Hepatic stellate cell (primary cell): ENCODE measurements around the gene MTCH2.
"Not testable (repeated sequence)": the region's sequence is repeated elsewhere in the genome, so short reads cannot be mapped to it uniquely, and the experiment has no call there.

ENCODE experiments used
- DNase-seq: peaks from one replicate; pipeline ENCODE4 v3.0.0; 2011; ENCODE audit warnings: low spot score

MTCH2 gene

DNA sequence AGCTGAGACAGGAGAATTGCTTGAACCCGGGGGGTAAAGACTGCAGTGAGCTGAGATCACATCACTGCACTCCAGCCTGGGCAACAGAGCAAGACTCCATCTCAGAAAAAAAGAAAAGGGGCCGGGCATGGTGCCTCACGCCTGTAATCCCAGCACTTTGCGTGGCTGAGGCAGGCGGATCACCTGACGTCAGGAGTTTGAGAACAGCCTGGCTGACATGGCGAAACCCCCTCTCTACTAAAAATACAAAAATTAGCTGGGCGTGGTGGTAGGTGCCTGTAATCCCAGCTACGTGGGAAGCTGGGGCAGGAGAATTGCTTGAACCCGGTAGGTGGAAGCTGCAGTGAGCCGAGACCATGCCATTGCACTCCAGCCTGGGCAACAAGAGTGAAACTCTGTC lies 6.0 kb downstream of the MTCH2 start:
- DNase-seq, result not testable (repeated sequence)

DNA sequence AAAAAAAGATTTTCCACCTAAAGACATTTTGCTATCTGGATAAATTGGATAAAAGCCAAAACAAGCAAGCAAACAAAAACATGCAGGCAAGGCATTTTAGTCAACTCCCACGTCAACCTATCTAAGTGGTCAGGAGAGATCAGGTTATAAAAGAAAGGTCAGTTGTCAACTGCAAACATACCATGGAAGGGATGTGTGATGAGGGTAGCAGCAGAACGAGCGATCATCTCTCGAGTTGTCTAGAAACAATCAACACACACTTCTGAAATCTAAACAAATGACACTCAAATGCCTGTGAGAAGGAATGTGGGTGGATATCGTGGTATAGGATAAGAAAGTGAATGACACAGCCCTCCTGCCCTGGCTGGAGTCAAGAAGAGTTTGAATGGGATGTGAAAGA lies 10.9 kb downstream of the MTCH2 start:
- DNase-seq, result no peak

DNA sequence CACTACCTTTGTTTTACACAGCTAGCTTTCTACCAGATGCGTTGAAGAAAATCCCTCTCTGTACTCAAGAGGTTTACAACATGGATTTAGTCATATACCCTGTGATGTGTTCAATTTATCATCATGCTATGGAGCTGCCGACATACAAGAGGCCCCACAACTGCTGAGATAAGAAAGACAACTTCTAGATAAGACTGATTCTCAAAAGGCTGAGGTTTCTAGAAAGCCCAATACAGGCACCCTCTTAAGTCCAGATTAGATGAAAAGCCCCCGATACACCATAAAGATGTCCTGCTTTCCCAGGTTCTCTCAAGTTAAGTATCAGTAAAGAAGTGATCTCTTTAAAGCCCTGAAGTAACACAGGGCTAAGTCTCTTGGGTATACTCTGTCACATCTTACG lies 14.3 kb downstream of the MTCH2 start:
- DNase-seq, result no peak

DNA sequence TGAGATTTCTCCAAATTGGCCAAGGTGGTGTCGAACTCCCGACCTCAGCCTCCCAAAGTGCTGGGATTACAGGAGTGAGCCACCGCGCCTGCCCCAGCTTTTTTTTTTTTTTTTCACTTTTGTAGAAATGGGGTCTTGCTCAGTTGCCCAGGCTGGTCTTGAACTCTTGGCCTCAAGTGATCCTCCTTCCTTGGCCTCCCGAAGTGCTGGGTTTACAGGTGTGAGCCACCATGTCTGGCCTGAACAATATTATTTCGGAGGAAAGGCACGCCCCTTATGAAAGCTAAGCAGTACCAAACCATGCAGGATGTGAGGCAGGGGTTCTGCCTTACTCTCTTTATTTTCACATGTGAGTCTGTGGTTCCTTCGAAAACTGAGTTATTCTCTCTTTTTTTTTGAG lies 16.1 kb downstream of the MTCH2 start:
- DNase-seq, result no peak

DNA sequence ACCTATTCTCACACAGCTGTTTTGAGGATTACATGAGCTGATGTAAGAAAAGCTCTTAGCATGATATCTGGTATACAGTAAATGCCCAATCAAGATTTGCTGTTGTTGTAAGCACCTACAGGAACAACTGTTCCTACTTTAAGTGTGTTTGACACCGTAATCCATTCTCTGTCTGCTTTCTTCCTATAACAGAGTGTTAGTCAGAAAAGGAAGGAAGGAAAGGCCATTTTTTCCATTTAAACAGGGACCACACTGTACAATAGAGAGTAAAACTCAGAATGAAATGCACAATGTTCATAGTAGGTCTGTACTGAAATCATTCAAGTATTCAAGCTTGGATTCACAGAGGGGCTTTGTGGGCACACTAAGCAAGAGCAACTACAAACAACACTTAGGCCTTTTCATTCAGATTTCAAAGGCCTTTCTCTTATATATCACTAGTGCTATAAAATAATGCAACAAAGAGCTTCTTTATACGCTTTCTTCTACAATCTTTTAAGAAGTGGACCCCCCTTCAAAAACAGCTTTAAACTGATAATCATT lies 21.5 kb downstream of the MTCH2 start:
- DNase-seq, result no peak

DNA sequence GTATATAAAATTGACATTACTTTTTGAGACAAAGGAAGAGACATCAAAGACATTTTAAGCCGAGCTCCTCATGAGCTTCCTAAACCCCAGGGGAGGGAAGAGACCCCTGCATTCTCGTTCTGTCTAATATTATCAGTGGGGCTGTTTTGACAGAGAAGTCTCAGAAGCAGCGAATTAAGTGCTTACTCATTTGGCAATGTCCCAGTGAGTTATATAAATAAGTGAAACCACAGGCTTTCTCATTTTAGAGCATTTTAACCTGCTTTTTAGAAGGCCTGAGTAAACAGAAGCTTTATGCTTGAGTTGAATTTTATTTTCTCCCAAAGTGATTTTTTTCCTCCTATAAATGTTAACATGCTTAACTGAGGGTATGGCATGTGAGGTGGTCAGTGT lies 24.9 kb downstream of the MTCH2 start:
- DNase-seq, result no peak

DNA sequence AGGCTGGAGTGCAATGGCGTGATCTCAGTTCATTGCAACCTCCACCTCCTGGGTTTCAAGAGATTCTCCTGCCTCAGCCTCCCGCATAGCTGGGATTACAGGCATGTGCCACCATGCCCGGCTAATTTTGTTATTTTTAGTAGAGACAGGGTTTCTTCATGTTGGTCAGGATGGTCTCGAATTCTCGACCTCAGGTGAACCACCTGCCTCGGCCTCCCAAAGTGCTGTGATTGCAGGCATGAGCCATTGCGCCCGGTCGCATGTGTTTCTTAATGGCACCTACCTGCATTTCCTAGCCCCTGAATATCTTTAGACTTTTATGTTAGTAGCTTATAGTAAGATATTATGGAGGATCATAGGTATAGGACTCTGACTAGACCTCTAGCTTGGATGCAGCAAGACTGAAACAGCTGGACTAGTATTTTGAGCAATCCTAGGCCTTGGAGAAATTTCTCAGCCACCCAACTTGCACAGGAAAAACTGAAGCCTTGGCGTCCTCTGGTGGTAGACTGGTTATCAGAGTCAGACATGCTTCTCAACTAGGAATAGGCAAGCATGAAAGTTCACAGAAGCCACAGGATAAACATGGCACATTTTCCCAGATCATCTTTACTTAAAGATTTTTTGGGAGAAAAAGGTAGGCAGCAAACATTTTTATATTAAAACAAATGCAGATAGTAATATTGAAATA lies 25.5 kb downstream of the MTCH2 start:
- DNase-seq, result peak; percentile 72

DNA sequence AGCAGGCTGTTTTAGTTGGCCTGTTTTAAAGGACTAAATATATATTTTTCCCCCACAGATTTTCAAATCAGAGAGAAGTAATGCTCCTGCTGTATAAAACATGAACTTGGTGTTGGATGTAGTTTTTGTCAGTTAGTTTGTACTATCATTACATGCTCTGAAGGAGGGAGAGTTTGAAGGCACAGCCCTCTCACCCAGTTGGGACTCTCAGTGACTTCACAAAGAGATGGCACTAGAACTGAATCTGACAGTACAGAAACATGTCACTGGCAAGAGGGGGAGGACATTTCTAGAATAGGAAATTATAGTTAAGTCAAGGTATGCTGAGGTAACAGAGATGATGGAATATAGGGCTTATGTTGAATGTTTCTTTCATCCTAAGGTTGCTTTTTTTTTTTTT lies 27.1 kb downstream of the MTCH2 start:
- no peak for DNase-seq

DNA sequence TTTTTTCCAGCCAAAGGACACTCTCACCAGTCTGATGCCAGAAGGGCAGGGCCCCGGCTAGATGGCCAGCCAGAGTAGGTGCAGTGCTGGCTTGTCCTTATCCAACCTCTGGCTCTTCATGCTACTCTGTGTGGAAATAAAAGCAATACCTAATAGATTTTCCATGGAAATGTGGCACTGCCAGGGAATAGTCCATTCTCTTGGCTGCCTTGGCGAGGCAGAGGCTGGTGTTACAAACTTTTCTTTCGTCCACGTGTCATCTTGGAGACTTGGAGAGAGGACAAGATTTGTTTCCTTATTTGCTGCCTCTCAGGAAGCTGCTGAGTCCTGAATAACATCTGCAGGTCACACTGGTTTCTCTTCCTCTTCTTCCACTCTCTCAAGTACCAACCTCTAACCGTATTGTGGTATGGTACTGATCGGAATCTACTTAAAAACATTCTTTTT lies 31.0 kb downstream of the MTCH2 start:
- no peak for DNase-seq

DNA sequence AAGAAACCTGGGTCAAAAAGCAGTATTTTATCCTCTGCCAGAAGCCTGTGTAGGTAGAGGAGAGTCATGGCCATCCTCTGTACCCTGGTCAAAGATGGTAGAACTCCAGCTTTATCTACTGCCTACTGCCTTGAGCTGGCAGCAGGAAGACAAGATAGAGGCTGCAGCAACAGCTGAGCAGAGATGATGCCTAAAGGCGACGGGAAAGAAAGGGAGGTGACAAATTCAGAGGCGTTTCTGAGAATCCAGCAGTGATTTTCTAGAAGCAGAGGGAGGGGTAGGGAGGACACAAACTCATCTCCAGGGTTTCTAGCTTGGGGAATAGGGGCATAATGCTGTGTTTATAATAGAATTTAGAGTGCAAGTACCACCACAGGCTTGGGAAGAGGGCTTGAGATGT lies 32.7 kb downstream of the MTCH2 start:
- no peak for DNase-seq

DNA sequence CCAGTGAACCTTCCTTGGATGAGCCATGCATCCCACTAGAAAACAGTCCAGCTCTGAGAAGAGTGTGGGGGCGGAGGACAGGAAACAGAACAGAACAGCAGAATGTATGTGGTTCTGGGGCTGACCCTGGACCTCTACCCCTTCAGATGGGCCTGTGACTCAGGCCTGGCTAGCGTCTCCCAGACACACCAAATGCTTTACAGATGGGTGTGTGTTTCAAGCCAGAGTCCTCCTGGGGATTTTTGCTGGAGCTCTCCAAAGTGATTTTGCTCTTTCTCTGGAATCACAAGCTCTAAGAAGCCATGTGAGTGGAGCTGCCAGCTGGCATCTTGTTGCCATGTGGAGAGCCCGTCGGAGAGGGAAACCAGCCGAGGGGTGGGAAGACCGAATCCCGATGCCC lies 35.0 kb downstream of the MTCH2 start:
- DNase-seq, result peak; percentile 93

DNA sequence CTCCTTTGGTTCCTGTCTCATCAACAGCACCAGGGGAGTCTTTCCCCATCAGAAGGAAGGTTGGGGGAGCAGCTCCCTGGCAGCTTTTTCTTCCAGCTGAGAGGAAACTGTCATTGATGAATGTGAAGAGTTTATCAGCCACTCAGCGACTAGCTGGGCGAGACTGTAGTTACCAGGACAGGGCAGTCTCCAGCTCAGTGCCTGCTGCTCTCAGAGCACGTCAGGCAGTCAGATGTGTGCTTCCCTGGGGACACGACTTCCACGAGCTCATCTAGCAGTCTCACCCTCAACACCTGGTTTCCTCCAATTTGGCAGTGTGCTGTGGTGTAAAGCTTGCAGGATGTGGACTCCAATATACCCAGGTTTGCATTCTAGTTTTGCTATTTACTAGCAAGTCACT lies 35.6 kb downstream of the MTCH2 start:
- peak; percentile 46 for DNase-seq

DNA sequence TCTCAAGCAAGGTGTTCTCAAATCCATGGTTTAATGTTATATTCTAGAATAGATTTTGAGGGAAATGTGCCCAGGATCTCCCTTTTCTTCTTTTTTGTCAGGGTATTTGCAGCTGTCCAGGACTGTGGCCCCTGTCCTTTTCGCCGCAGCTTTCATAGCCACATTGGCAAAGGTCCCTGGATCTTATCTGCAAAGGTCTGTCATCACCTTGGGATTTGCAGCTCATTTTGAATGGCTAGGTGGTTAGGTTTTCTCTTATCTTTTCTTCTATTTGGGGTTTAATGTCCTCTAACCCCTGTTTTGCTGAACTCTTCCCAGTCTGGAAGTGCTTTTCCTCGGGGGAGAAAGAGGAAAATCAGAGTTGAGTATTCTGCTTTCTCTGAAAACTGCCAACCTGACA lies 36.4 kb downstream of the MTCH2 start:
- DNase-seq, result no peak

DNA sequence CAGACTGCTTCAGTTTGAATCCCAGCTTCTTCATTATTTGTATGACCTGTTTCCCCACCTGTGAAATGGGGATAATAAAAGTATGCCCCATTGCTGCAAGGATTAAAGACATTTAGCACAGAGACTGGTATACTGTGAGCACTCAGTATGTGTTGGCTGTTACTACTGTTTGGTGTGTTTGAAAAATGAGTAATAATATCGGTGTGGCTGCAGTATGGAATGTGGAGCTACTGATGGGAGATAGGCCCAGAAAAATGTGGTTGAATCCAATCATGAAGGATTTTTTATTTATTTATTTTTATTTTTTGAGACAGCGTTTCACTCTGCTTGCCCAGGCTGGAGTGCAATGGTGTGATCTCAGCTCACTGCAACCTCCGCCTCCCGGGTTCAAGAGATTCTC lies 39.1 kb downstream of the MTCH2 start:
- DNase-seq, result peak; percentile 66

DNA sequence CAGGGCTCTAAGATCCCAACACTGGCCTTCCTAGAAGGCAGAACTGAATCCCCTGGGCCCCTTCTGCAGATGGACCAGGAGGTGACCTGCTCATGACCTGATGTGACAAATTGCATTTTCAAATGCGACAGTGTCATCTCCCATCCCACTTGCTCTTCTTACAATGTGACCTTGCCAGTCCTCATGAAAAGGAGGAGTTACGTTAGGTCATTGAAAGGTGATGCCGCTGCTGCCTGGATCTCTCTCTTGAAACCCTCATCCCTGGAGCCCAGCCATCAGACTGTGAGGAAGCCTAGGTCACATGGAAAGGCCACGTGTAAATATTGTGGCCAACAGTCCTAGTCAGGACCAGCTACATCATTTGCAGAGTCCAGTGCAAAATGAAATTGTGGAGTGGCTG lies 42.5 kb downstream of the MTCH2 start:
- no peak for DNase-seq

DNA sequence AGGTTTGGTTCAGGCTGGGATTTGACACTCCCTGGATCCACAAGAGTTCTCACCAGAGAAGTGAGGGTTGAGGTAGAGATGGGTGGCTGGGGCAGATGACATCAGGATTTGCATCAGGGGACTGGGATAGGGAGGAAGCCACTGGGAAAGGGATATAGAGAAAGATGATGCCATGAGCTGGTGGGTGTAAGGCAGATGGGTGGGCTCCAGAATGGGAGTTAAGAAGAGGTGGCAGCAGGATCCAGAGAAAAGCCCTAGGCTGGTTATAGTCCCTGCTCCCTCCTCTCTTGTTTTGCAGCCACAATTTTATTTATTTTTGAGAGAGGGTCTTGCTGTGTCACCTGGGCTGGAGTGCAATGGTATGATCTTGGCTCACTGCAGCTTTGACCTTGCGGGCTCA lies 46.4 kb downstream of the MTCH2 start:
- no peak for DNase-seq

DNA sequence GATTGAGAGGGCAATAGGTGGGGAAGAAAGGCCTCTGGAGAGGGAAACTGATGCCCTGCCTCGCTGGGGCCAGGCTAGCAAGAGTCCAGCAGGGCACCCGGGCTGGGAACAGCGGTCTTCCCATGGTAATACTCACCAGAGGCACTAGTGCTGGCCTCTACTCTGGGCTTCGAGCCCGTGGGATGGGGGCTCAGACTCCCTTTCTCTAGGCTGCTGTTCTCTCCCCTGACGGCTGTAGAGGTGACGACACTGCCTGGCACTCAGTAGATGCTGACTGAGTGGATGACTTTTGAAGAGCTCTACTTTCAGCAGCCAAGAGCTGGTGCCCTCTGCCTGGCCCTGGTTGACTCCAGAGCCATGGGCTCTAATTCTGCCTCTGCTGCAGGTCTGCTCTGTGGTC lies 47.3 kb downstream of the MTCH2 start:
- no peak for DNase-seq

DNA sequence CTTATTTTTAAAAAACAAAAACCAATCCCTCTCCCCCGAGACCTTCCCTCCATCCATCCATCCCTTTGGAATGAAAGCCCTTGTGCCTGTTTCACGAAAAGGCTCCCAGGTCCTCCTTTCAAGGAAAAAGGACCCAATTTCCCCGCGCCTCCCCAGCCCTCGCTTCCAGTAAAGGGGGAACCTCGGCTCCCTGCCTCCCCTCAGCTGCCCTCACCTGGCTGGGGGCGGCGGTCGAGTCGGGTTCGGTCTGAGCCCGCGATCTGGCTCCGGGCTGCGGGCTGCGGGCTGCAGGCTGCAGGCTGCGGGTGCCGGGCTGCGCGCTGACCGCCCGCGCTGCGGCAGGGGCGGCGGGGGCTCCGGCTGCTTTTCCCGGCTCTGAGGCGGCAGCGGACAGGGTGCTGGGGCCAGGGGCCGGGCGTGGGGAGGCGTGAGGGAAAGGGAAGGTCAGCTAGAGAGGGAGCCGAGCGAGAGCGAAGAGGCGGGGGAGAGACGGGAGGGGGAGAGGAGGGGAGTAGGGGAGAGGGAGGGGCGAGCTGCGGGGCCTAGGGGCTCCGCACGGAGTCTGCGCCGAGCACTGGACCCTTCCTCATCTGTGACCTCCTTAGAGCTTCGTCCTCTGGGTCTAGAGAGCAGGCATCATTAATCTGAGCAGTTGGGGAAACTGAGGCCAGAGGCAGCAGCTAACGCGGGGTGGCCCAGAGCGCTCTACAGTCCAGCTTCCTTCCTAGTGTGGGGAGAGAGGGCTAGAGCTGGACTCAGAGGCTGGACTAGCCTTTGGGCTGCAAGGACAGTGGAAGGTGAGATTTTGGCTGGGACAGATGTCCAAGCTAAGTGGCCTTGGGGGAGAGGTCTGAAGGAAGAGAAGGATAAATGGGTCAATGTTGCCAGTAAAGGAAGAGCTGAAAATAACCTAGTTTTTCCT lies 48.2 kb downstream of the MTCH2 start, which contains the start of gene C1QTNF4:
Gene C1QTNF4, minus strand, starts transcription at position 478 of the 922 bp plus-strand sequence. CDS start 3,601 bp downstream, outside the sequence.
- DNase-seq, result no peak

DNA sequence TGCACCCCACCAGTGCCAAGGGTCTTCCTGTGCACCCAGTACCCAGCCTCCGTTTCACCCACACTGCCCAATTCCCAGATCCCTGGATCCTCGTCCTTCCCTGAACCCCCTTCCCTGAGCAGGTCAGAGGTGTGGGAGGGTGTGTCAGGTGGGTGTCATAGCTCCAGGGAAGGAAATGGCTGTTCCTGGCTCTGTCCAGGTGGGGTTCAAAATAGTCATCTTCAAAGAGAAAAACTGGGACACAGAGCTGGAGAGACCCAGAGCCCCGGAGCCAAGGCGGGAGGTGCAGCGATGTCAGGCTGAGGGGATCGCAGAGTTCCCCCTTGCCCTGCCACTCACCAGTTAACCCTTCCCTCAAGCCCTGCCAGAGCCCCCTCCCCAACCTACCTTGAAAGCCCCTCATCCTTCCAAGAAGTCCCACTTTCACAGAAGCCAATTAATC lies 48.8 kb downstream of the MTCH2 start:
- DNase-seq, result no peak

DNA sequence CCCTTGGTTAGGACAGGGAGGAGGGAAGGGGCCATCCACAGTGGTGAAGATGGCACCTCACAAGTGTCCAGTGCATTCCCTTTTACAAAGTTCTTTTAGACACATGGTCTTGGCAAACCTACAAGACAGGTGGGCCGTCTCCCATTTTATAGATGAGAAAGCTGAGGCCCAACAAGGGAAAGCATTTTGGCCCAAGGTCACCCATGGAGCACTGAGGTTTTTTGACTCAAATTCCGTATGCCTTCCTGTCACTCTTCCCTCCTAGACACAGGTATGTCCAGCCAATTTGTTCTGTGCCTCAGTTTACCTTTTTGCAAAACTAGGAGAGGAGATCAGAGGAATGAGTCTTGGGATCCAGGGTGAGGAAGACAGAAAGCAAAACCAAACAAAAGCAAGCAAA lies 49.4 kb downstream of the MTCH2 start:
- DNase-seq, result no peak

DNA sequence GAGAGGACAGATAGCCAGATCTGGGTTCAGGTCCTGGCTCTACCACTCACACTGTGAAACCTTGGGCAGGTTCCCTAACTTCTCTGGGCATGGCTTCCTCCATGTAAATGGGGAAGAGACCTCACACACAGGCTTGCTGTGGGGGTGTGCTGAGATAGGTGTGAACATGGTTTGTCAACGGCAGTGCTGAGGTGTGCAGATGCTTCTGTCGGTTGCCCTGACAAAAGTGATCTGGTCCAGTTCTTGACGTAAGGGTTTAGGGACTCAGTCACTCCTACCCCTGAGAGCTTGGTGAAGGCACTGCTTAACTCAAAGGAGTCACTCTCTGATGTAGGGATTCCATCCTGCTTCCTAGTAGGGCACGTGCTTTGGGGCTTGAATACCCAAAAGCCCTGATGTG lies 50.1 kb downstream of the MTCH2 start:
- no peak for DNase-seq

DNA sequence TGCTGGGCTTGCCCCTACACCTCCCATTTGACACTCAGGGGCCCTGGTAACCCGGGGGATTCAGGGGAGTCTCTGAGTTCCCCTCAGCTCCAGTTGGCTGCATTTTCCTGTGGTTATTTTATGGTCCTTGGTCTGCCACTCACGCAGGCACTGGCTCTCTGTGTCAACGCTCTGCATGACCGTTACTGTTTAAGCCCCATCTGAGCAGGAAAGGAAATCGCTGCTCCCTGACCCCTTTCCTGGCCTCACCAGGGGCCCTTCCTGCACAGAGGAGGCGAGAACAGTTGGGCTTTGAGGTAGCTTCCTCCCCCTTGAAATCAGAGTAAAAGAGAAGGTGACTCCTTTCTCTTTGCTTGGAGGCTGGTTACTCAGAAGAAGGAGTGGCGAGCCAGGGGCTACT lies 50.6 kb downstream of the MTCH2 start:
- DNase-seq, result no peak
